Nucleus accumbens (tissue), 56 donors: Measurements from ENCODE around the gene CTLA4.
"Not testable (repeated sequence)": the region's sequence is repeated elsewhere in the genome, so short reads cannot be mapped to it uniquely, and the experiment has no call there.

Source experiments
- DNase-seq, 56 donors: peaks; one replicate each; lab custom pipeline; 2025; lab: John Stamatoyannopoulos, UW

CTLA4 gene

GRCh38 chr2:203855274-203855673 is 12.3 kb upstream of the CTLA4 start:
- DNase-seq = no peak

GRCh38 chr2:203857656-203858055 is 9.9 kb upstream of the CTLA4 start:
- DNase-seq = no peak

GRCh38 chr2:203858176-203858575 is 9.4 kb upstream of the CTLA4 start:
- DNase-seq = no peak

- DNase-seq = no peak
Measured at GRCh38 chr2:203859030-203859789, 8.4 kb upstream of the CTLA4 start.

- DNase-seq = no peak
Measured at GRCh38 chr2:203861197-203861596, 6.4 kb upstream of the CTLA4 start.

GRCh38 chr2:203861607-203862006 is 6.0 kb upstream of the CTLA4 start:
- no peak for DNase-seq

GRCh38 chr2:203869223-203870042 is 1.9 kb downstream of the CTLA4 start:
- DNase-seq = no peak

GRCh38 chr2:203870481-203870880 is 2.9 kb downstream of the CTLA4 start:
- no peak for DNase-seq

- no peak for DNase-seq
Measured at GRCh38 chr2:203870941-203871340, 3.4 kb downstream of the CTLA4 start.

- DNase-seq = no peak
Measured at GRCh38 chr2:203871371-203871983, 3.9 kb downstream of the CTLA4 start.

GRCh38 chr2:203873461-203873860 is 5.9 kb downstream of the CTLA4 start:
- DNase-seq = no peak

GRCh38 chr2:203873921-203874631 is 6.5 kb downstream of the CTLA4 start:
- DNase-seq = peak in 1 of 56 donors; percentile 18

GRCh38 chr2:203875471-203875870 is 7.9 kb downstream of the CTLA4 start:
- no peak for DNase-seq

- DNase-seq = no peak
Measured at GRCh38 chr2:203876328-203876727, 8.8 kb downstream of the CTLA4 start.

GRCh38 chr2:203878063-203878462 is 10.5 kb downstream of the CTLA4 start:
- DNase-seq = no peak

- no peak for DNase-seq
Measured at GRCh38 chr2:203880557-203881125, 13.1 kb downstream of the CTLA4 start.

- not testable (repeated sequence) for DNase-seq
Measured at GRCh38 chr2:203881185-203881584, 13.6 kb downstream of the CTLA4 start.

GRCh38 chr2:203882551-203882950 is 15.0 kb downstream of the CTLA4 start:
- DNase-seq = no peak

- no peak for DNase-seq
Measured at GRCh38 chr2:203886661-203887151, 19.1 kb downstream of the CTLA4 start.

- no peak for DNase-seq
Measured at GRCh38 chr2:203887677-203888076, 20.1 kb downstream of the CTLA4 start.
